Transverse colon (tissue), 4 donors: ENCODE measurements around the gene RPRD1A. TPM values are rescaled to one million over a fixed set of nuclear protein-coding genes. Genes with fewer than 3 reads are reported as not detected.
"Not testable (repeated sequence)": the region's sequence is repeated elsewhere in the genome, so short reads cannot be mapped to it uniquely, and the experiment has no call there.

Experiments
- DNase-seq: peaks from one replicate; pipeline ENCODE4 v3.0.0-alpha.2; 2019
- H3K27ac ChIP-seq, 4 donors: fragments of 200-600 bp; sonication (generic); 2 replicates each; pipeline ENCODE4 v1.5.1; 2016 to 2018; ENCODE audit warnings: inconsistent platforms in 4 of 4
- H3K27me3 ChIP-seq: fragments of 200-600 bp; sonication (generic); 2 replicates; pipeline ENCODE4 v1.5.1; 2017; ENCODE audit warnings: inconsistent platforms
- H3K36me3 ChIP-seq, 4 donors: fragments of 200-600 bp; sonication (generic); 2 replicates each; pipeline ENCODE4 v1.5.1; 2017 to 2019; ENCODE audit warnings: inconsistent platforms in 4 of 4
- H3K4me1 ChIP-seq, 4 donors: fragments of 200-600 bp; sonication (generic); 2 replicates each; pipeline ENCODE4 v1.5.1; 2017 to 2020; ENCODE audit warnings: inconsistent platforms in 4 of 4
- H3K4me3 ChIP-seq, 4 donors: fragments of 200-600 bp; sonication (generic); 1 replicate in 1 of 4; 2 replicates in 3 of 4; pipeline versions ENCODE4 v1.5.1 to v1.6.1; 2017 to 2019; ENCODE audit warnings: inconsistent platforms in 4 of 4
- H3K9me3 ChIP-seq, 2 donors: fragments of 200-600 bp; sonication (generic); 2 replicates each; pipeline ENCODE4 v1.5.1; 2017 to 2019; ENCODE audit warnings: inconsistent platforms in 2 of 2
- EP300 ChIP-seq: sonication (generic); formaldehyde crosslinking; IDR thresholded peaks from one replicate; pipeline ENCODE4 v1.6.1; 2017; ENCODE audit warnings: antibody characterized with exemption, low read depth
- POLR2A ChIP-seq: fragments of 450-650 bp; IDR thresholded peaks from one replicate; pipeline ENCODE4 v1.6.1; 2016; ENCODE audit warnings: antibody characterized with exemption, mild to moderate bottlenecking, moderate library complexity
- POLR2AphosphoS5 ChIP-seq, 3 donors: sonication (generic); formaldehyde crosslinking; IDR thresholded peaks; one replicate each; pipeline ENCODE4 v1.6.1; 2016; ENCODE audit warnings: antibody characterized with exemption in 3 of 3
- WGBS, 2 donors: methylation state at CpG; one replicate each; pipeline ENCODE4 v1.1.5; 2018; ENCODE audit warnings: low coverage in 1 of 2; 5-methylcytosine and 5-hydroxymethylcytosine counted together
- in situ Hi-C, 4 donors: fragments of 200-750 bp; cut with MboI; loops; one replicate each; pipeline versions ENCODE4 v1.15.0 to v1.15.1; 2017; ENCODE audit warnings: low sequenced_read_pairs in 3 of 4, low pct_ligation_motif_present in 1 of 4, low pct_unique_long_range_greater_than_20kb in 1 of 4
- intact Hi-C: fragments of 100-400 bp; cut with DNase I; formaldehyde crosslinking; loops from one replicate; pipeline ENCODE4 v1.15.1; 2023; ENCODE audit warnings: low total_unique reads
- total RNA-seq, 4 donors: library from RNA; depleted of rRNA; stranded (reverse); fragments of >200 nt; gene quantifications; one replicate each; pipeline ENCODE4 v1.1.0, GENCODE V29; 2016
- TF ChIP-seq, protein P1 (sequence below), 5 experiments: fragments of 200-600 bp in 3 of 5; fragments of 450-650 bp in 2 of 5; sonication (generic) in 3 of 5; IDR thresholded peaks; 1 replicate in 2 of 5; 2 replicates in 3 of 5; pipeline ENCODE4 v1.5.1; 2016 to 2017; ENCODE audit warnings: antibody characterized with exemption in 5 of 5, inconsistent platforms in 3 of 5, mild to moderate bottlenecking in 2 of 5, moderate library complexity in 1 of 5

Gene RPRD1A
- total RNA-seq, 4 donors from 2014 or later: 34.4 to 59.9 (median 44.3) TPM

DNA sequence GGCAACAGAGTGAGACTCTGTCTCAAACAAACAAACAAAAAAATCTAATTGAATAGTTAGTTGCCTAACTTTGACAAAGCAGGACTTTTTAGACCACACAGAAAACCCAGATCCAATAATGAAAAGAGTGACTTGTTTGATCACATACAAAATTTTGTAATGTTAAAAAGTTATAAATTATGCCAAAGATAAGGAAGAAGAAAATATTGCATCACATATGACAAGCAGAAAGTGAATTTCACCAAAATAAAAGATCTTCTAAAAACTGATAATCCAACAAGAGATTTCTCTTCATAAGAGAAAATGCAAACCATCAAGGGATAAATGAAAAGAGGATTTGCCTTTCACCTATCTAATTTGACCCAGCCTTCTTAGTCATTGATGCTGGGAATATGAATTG lies 97.7 kb downstream of the RPRD1A start:
- Histone ChIP-seq H3K27ac (no peak overlapping the region), H3K36me3 (no peaks in the 10 kb centered on the region), H3K4me3 (no peak overlapping the region), H3K27me3 (no peaks in the 10 kb centered on the region), H3K9me3 (no peaks in the 10 kb centered on the region), H3K4me1 (peaks cover 12 to 25% (median 19%) of the 10 kb centered on the region in 4 donors)
- in situ Hi-C loops: loop anchor here in 3 of 4 donors (25.0 kb wide), 1 partner anchor 582 kb away; the partner anchor contains the start of gene ZNF396 (in 3 of the 3)
- no peak for DNase-seq
- intact Hi-C loops: no loop called here
- TF ChIP-seq POLR2AphosphoS5 (IDR thresholded peaks at IDR 0.05): no peak
- TF ChIP-seq EP300: no peak
- no peak for TF ChIP-seq POLR2A
- TF ChIP-seq, protein P1, sequence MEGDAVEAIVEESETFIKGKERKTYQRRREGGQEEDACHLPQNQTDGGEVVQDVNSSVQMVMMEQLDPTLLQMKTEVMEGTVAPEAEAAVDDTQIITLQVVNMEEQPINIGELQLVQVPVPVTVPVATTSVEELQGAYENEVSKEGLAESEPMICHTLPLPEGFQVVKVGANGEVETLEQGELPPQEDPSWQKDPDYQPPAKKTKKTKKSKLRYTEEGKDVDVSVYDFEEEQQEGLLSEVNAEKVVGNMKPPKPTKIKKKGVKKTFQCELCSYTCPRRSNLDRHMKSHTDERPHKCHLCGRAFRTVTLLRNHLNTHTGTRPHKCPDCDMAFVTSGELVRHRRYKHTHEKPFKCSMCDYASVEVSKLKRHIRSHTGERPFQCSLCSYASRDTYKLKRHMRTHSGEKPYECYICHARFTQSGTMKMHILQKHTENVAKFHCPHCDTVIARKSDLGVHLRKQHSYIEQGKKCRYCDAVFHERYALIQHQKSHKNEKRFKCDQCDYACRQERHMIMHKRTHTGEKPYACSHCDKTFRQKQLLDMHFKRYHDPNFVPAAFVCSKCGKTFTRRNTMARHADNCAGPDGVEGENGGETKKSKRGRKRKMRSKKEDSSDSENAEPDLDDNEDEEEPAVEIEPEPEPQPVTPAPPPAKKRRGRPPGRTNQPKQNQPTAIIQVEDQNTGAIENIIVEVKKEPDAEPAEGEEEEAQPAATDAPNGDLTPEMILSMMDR (IDR thresholded peaks at IDR 0.05): no peak

DNA sequence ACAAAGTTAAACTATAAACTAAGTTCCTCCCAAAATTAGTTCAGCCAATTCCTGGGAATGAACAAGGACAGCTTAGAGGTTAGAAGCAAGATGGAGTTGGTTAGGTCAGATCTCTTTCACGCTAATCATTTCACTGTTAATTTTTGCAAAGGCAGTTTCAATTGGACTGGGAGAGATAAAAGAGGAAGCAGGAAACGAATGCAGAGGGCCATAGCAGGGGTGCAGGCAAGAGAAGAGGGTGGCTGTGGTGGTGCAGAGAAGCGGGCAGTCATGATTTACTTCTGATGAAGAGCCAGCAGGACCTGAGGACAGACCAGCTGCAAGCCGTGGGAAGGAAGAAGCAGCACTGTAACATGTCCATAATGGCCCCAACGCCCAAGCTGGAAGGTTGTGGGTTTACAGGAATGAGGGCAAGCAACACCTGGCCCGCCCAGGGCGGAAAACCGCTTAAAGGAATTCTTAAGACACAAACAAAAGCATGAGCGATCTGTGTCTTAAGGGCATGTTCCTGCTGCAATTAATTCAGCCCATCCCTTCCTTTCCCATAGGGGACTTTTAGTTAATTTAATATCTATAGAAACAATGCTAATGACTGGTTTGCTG lies 99.0 kb downstream of the RPRD1A start:
- no peak for DNase-seq
- WGBS, 2 donors: 71 to 74% methylated on average over 4 to 9 of the region's 9 CpGs
- Histone ChIP-seq H3K4me3 (no peak overlapping the region), H3K9me3 (no peaks in the 10 kb centered on the region), H3K4me1 (peaks cover 3 to 14% (median 10%) of the 10 kb centered on the region in 4 donors), H3K36me3 (no peaks in the 10 kb centered on the region), H3K27me3 (no peaks in the 10 kb centered on the region), H3K27ac (no peak overlapping the region)
- TF ChIP-seq, protein P1 (IDR thresholded peaks at IDR 0.05): no peak
- TF ChIP-seq POLR2AphosphoS5 (IDR thresholded peaks at IDR 0.05) (no peak), POLR2A (no peak), EP300 (no peak)
- intact Hi-C loops: no loop called here
- in situ Hi-C loops: loop anchor here in 3 of 4 donors (25.0 kb wide), 1 partner anchor 581 kb away; the partner anchor contains the start of gene ZNF396 (in 3 of the 3)

DNA sequence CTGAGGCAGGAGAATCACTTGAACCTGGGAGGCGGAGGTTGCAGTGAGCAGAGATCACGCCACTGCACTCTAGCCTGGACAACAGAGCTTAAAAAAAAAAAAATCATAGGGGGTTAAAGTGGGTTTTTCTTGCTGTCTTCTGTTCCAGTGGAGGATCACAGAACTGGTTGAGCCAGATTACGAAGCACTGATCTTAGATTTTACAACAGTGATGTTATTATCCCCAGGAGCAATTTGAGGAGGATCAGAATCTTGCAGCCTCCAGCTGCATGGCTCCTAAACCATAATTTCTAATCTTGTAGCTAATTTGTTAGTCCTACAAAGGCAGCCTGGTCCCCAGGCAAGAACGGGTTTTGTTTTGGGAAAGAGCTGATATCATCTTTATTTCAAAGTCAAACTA lies 99.5 kb downstream of the RPRD1A start:
- H3K9me3 ChIP-seq, H3K4me3 ChIP-seq, H3K36me3 ChIP-seq, intact Hi-C loops, H3K27me3 ChIP-seq, DNase-seq, H3K27ac ChIP-seq, H3K4me1 ChIP-seq: not testable (repeated sequence)
- 60 to 93% methylated on average over 3 to 4 of the region's 4 CpGs for WGBS, 2 donors
- in situ Hi-C loops: loop anchor here in 3 of 4 donors (25.0 kb wide), 1 partner anchor 581 kb away; the partner anchor contains the start of gene ZNF396 (in 3 of the 3)

DNA sequence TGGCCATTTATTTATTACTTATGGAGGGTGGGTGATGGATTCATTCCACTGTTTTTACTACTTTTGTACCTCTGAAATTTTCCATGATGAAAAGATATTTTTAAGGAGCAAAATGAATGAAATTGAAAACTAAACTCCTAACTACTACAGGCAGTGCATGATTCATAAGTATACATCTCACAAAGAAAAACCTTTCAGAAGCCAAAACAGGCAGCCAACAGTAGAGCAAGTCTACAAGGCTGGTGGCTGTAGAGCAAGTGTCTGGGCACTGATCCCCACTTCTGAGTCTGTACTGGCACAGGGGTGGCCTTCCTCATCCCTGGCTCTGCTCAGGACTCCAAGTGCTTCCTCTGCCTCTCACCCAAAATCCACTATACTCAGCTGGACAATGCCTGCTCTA lies 103.0 kb downstream of the RPRD1A start:
- TF ChIP-seq POLR2AphosphoS5 (IDR thresholded peaks at IDR 0.05) (no peak), POLR2A (no peak), EP300 (no peak)
- TF ChIP-seq, protein P1 (IDR thresholded peaks at IDR 0.05): no peak
- no peak for DNase-seq

More for the DNA sequence above, 103.0 kb downstream of the RPRD1A start:
- H3K9me3 ChIP-seq: peaks cover 0 to 4% of the 10 kb centered on the region in 2 donors
- H3K27me3 ChIP-seq: no peaks in the 10 kb centered on the region
- no peaks in the 10 kb centered on the region for H3K4me1 ChIP-seq
- H3K36me3 ChIP-seq: no peaks in the 10 kb centered on the region
- in situ Hi-C loops: loop anchor here in 3 of 4 donors (25.0 kb wide), 1 partner anchor 577 kb away; the partner anchor contains the start of gene ZNF396 (in 3 of the 3)
- no peak overlapping the region for H3K27ac ChIP-seq
- intact Hi-C loops: no loop called here
- H3K4me3 ChIP-seq: no peak overlapping the region
